NCI-H146 treated with DMSO at 0.1 percent for 48 hours (cell line): ENCODE measurements around the gene HEATR5A.
"Not testable (repeated sequence)": the region's sequence is repeated elsewhere in the genome, so short reads cannot be mapped to it uniquely, and the experiment has no call there.

Experiments
- DNase-seq: peaks from one replicate; lab custom pipeline; 2025; ENCODE audit not compliant: unreplicated experiment; lab: John Stamatoyannopoulos, UW

HEATR5A gene

GRCh38 chr14:31331395-31331794, 89.0 kb downstream of the HEATR5A start:
- not testable (repeated sequence) for DNase-seq

GRCh38 chr14:31329876-31330521, 90.4 kb downstream of the HEATR5A start:
- not testable (repeated sequence) for DNase-seq

GRCh38 chr14:31326111-31326510, 94.2 kb downstream of the HEATR5A start:
- no peak for DNase-seq

- DNase-seq: no peak
Observed at GRCh38 chr14:31323419-31323818, 96.9 kb downstream of the HEATR5A start.

- DNase-seq: no peak
Observed at GRCh38 chr14:31320922-31321766, 99.2 kb downstream of the HEATR5A start.

GRCh38 chr14:31320216-31320615, 100.1 kb downstream of the HEATR5A start:
- DNase-seq: no peak

GRCh38 chr14:31319701-31320100, 100.6 kb downstream of the HEATR5A start:
- DNase-seq: no peak

- DNase-seq: no peak
Observed at GRCh38 chr14:31312934-31313333, 107.4 kb downstream of the HEATR5A start.

GRCh38 chr14:31312370-31312769, 108.0 kb downstream of the HEATR5A start:
- DNase-seq: not testable (repeated sequence)

- DNase-seq: no peak
Observed at GRCh38 chr14:31307618-31308017, 112.7 kb downstream of the HEATR5A start.

- DNase-seq: no peak
Observed at GRCh38 chr14:31307198-31307597, 113.2 kb downstream of the HEATR5A start.

- no peak for DNase-seq
Observed at GRCh38 chr14:31303654-31304053, 116.7 kb downstream of the HEATR5A start.

GRCh38 chr14:31300883-31301282, 119.5 kb downstream of the HEATR5A start:
- no peak for DNase-seq

- DNase-seq: no peak
Observed at GRCh38 chr14:31300296-31300695, 120.1 kb downstream of the HEATR5A start.

GRCh38 chr14:31297701-31298344, 122.5 kb downstream of the HEATR5A start:
- no peak for DNase-seq

- DNase-seq: no peak
Observed at GRCh38 chr14:31297112-31297511, 123.2 kb downstream of the HEATR5A start.

- no peak for DNase-seq
Observed at GRCh38 chr14:31294746-31295405, 125.5 kb downstream of the HEATR5A start.

GRCh38 chr14:31292937-31293616, 127.3 kb downstream of the HEATR5A start:
- DNase-seq: no peak

GRCh38 chr14:31291210-31291609, 129.1 kb downstream of the HEATR5A start:
- no peak for DNase-seq

- DNase-seq: no peak
Observed at GRCh38 chr14:31287294-31287972, 132.9 kb downstream of the HEATR5A start.
